DOHH2 (cell line): ENCODE results near the gene MT1H.

Experiments used
- EZH2phosphoT487 ChIP-seq: fragments of 200-600 bp; sonication (generic); IDR thresholded peaks from 2 replicates; pipeline ENCODE4 v1.6.1; 2017; ENCODE audit warnings: borderline replicate concordance, mild to moderate bottlenecking, antibody characterized with exemption, low read length, moderate library complexity, mixed read lengths
- TF ChIP-seq, protein P1 (sequence below): fragments of 200-600 bp; sonication (generic); IDR thresholded peaks from one replicate; pipeline ENCODE4 v1.5.1; 2014; ENCODE audit warnings: antibody characterized with exemption, mild to moderate bottlenecking, low read depth, low read length; ENCODE audit not compliant: poor library complexity, severe bottlenecking

DNA sequence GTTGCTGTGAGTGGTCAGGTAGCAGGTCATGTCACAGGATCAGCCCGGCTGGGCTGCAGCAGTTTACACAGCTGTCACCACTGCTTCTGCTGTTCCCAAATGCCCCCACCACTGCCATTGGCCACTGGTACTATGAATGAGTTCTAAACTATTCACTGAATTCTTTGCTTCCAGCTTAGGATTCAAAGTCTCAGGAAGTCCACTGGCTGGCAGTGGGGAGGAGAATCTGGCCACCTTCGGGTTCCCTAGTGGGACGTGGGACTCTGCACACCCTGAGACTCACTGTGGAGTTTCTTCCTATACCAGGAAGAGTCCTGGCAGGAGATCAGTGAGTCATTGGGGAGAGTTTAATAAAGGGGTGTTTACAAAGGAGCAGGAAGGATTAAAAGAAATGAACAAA lies 19.6 kb downstream of the MT1H start:
- TF ChIP-seq, protein P1, sequence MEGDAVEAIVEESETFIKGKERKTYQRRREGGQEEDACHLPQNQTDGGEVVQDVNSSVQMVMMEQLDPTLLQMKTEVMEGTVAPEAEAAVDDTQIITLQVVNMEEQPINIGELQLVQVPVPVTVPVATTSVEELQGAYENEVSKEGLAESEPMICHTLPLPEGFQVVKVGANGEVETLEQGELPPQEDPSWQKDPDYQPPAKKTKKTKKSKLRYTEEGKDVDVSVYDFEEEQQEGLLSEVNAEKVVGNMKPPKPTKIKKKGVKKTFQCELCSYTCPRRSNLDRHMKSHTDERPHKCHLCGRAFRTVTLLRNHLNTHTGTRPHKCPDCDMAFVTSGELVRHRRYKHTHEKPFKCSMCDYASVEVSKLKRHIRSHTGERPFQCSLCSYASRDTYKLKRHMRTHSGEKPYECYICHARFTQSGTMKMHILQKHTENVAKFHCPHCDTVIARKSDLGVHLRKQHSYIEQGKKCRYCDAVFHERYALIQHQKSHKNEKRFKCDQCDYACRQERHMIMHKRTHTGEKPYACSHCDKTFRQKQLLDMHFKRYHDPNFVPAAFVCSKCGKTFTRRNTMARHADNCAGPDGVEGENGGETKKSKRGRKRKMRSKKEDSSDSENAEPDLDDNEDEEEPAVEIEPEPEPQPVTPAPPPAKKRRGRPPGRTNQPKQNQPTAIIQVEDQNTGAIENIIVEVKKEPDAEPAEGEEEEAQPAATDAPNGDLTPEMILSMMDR, result no peak
- TF ChIP-seq EZH2phosphoT487, result no peak
